Fibroblast of skin of right biceps (primary cell): ENCODE results near the gene P2RY2.

Source experiments
- DNase-seq: peaks from one replicate; pipeline ENCODE4 v3.0.0-alpha.2; 2013

The P2RY2 gene

GRCh38 chr11:73248526-73249185, 30.6 kb downstream of the P2RY2 start:
- DNase-seq, result no peak

DNA sequence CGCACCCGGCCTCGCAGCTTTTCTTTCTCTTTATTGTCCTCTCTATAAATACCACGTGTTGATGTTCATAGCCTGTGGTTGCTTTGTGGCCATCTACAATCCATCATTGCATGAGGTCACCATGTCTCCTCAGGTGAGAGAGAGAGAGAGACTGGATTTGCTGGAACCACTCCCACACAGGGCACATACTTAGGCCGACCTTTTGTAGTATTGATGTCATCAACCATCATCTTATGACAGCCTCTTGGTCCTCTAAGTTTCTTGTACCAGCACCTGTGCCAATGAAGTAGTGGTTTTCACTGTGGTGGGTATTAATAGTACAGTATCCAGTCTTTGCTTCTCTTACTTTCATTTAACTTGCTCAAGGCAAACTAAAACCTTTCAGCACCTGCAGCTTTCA, 31.2 kb downstream of the P2RY2 start:
- no peak for DNase-seq

DNA sequence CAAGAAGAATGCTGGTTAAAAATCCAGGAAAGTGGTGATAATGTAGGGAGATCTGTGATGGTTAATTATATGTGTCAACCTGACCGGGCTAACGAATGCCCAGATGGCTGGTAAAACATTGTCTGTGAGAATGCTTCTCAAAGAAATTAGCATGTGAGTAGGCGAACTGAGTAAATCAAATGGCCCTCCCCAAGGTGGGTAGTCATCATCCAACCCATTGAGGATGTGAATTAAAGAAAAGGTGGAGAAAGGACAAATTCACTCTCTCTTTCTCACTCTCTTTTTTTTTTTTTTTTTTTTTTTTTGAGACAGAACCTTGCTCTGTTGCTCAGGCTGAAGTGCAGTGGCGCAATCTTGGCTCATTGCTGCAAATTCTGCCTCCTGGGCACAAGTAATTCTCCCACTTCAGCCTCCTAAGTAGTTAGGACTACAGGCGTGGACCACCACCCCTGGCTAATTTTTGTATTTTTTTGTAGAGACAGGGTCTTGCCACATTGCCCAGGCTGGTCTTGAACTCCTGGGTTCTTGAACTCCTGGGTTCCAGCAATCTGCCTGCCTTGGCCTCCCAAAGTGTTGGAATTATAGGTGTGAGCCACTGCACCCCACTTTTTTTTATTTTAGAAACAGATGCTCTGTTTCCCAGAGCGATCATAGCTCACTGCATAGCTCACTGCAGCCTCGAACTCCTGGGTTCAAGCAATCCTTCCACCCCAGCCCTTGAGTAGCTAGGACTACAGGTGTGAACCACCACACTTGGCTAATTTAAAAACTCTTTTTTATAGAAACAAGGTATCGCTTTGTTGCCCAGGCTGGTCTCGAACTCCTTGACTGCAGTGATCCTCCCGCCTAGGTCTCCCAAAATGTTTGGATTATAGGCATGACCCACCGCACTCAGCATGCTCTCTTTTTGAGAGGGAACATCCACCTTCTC, 32.0 kb downstream of the P2RY2 start:
- DNase-seq, result no peak

- no peak for DNase-seq
Measured at GRCh38 chr11:73252577-73253191, 34.6 kb downstream of the P2RY2 start.

GRCh38 chr11:73257342-73258103, 39.4 kb downstream of the P2RY2 start:
- DNase-seq, result peak; percentile 95

GRCh38 chr11:73258104-73259035, 40.3 kb downstream of the P2RY2 start:
- DNase-seq, result no peak

DNA sequence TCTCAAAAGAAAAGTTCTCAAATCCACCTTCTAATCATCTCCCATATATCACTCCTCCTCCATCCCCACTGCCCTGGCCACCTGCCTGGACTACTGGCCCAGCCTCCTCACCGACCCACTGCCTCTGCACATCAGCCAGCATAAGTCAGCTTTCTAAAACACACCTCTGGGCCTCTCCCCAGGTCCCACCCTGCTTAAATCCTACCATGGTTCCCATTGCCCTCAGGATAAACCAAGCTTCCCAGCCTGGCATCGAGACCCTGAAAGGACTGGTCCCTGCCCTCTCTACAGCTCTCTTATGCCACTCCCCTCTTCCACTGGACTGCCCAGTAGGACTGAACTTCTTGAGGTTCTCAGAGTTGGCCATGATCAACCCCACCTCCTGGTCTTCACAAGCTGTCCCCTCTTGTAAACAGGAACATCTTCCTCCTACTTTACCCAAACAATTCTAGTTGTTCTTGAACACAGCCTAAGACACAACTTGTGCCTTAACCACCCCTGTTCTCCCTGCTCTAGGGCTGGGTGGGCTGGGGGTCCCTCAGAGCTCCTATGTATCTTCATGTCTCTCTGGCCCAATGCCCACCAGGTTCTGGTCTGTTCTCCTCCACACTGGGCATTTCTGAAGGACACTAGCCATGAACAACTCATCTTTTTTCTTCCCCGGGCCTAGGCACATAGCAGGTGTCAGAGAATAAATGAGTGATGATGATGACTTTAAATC, 41.5 kb downstream of the P2RY2 start:
- no peak for DNase-seq

- no peak for DNase-seq
Measured at GRCh38 chr11:73260127-73260457, 42.0 kb downstream of the P2RY2 start.

DNA sequence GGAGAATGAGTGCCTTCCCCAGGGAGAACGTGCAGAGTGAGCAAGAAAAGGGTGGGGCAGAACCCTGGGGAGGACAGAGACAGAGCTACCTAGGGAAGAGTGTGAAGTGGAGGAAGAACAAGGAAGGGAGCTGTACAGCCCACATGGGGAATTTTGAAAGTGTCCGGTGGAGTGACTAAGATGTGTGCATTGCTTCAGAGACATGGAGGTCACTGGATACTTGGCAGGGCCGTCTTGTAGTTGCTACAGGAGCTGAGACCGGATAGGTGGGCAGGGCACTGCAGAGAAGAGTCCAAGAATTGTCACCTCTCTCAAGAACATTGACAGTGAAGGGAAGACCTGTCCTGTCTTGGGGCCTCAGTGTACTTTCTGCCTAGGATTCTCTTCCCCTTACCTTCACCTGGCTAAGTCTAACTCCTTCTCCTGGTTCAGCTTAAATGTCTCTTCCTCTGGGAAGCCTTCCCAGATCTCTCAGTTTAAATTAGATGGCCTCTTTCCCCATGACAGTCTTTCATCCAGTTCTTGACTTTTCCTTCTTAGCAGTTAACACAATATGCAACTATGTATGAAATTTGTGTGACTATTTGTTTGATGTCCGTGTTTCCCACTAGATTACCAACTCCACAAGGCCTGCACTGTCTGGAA, 44.9 kb downstream of the P2RY2 start:
- no peak for DNase-seq

DNA sequence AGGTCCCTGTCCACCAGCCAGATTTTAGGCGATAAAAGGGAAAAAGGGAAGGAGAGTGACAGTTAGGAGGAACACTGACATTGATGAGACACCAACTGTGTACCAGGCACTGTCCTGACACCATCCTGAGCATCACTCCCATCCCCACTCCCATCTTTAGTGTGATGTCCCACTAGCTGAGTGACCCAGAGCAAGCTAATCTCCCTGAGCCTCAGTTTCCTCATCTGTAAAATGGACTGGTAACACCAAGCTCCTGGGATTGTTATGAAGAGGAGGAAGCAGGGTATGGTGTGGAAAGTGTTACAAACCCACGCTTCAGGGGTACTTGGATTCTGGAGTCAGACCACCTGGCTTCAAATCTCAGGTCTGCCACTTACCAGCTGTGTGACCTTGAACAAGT, 45.6 kb downstream of the P2RY2 start:
- DNase-seq, result no peak

- peak; percentile 12 for DNase-seq
Measured at GRCh38 chr11:73265278-73265810, 47.3 kb downstream of the P2RY2 start.

DNA sequence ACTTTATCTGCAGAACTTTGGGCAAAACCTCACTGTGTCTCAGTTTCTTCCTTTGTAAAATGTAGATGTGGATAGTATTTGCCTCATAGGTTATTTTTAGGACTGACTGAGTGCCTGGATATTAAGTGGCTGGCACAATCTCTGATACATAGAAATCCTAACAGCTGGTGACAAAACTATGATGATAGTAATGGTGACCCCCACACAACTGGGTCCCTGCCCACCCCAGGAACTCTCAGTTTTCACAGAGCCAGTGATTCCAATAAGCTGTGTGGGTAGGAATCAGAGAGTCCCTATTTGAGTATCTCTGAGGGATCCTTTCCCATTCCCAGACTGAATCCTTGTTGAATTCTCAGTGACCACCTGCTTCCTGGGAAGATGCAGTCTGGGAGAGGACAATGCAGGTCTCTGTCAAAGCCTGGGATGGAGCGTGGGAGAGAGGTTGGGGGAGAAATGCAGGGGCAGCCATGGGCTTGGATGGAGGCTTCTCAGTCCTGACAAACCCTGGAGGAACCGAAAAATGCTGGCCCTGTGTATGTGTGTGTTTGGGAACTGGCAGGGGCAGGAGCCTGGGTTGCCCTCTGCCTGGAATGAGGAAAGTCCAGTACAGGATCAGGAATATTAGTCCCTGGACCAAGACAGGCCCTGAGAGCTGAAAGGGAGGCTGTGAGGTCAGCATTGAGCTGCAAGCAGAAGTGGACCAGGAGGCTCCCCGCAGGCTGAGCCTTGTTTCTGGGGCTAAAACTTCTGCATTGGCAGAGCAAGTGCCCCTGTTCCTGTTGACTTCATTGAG, 48.0 kb downstream of the P2RY2 start:
- no peak for DNase-seq

DNA sequence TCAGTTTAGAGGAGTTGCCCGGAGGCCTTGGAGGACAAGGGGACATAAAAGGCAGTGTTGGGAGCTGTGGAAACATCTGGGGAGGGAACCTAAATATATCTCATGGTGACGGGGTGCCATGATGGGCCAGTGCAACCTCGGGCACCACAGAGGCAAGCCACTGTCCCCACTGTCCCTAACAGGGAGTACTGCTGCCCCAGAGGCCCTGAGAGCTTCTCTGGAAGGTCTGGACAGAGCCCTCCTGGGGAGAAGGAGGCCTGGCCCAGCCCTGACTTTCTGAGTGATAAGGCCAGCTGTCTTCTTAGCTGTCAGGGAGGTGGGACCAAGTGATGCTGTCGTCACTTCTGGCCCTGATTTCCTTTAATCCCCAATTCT, 48.6 kb downstream of the P2RY2 start:
- no peak for DNase-seq

DNA sequence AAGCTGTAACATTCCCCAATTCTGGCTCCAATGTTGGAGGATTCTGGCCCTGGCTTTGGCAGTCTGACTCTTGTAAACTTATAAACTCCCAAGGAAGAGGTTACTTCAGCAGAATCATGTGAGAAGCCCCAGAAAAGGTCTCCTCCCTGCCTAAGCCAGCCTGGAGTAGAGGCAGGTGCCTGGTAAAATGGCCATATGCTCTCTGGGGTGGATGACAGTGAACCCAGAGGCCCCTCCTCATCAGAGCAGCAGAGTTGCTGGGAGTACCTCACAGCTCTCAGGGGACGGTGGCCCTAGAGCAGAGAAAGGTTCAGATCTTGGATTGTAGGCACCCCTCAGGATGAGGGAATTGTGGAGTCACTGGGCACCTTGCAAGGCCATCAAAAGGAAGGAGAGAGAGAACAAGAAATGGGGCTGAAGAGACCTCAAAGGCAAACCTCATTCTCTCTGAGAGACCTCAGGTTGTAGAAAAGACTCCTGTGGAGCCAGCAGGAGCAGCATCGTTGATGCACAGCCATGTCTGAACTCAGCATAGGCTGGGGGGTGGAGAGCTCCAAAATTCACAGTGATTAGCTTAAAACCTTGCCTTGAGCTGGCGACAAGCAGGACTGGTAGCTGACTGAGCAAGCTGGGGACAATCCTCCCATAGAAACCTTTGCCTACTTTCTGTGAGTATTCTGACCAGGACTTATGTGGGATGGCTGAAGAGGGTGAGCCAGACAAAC, 49.2 kb downstream of the P2RY2 start:
- no peak for DNase-seq

DNA sequence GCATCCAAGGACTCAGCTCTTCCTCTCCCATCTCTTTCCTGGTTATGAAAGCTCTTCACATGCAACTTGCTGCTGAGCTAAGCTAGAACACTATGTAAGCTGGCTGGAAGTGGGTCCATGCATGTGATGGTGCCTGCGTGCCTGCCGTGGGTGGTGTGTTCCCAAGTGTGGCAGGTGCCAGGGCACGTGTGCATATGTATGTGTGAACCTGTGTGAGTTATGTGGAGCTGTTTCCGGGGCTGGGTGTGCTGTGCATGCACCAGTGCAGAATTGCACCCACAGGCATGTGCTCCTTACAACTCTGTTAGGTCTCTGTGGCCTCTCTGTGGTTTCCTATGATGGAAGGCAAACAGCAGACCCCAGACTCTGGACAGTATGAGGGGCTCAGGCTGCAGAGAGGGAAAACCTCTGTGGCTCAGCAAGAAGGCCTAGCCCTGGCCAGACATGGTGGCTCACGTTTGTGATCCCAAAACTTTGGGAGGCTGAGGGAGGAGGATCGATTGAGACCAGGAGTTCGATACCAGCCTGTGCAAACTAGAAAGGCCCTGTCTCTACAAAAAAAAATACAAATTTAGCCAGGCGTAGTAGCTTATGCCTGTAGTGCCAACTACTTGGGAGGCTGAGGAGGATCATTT, 49.9 kb downstream of the P2RY2 start:
- DNase-seq, result no peak

DNA sequence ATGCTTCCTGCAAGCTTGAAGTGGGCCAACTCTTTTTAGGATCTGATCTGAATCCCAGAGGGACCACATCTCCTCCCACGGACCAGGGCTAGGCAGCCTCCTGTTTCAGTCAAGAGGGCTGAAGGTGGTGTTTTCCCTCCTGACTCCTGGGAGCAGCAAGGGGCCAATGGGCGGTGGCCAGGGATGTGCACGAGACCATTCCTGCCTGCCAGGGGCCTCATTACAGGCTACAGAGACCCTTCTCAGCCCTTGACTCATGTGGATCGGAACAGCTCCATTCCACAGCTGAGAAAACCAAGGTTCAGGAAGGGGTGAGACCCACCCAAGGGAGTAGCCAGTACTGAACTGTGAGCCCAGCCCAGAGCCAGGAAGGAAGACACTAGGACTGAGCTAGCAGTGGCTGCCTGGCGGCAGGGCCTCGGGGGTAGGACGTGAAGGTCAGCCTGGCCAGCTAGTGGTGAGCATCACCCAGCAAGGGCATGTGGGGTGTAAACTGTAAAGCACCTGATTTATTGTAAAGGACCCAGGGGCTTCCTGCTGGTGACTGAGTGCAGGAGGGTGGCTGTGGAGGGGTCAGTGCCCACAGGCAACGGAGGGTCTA, 50.7 kb downstream of the P2RY2 start:
- DNase-seq, result no peak

GRCh38 chr11:73269459-73270015, 51.5 kb downstream of the P2RY2 start:
- no peak for DNase-seq
